HCT116 (cell line): ENCODE measurements around the gene TRIM26. TPM values are rescaled to one million over a fixed set of nuclear protein-coding genes. Genes with fewer than 3 reads are reported as not detected.

Source experiments
- ATAC-seq: fragments of 200-7000 bp; cut with Tn5 transposase; 2 replicates; pipeline ENCODE4 v1.9.1; 2020; ENCODE audit warnings: mild to moderate bottlenecking, moderate library complexity
- BruUV-seq: library from RNA; stranded (reverse); fragments of 400-500 nt; replicated peaks from 2 replicates; lab custom pipeline; 2021; lab: Mats Ljungman, UMichigan
- CTCF ChIA-PET: fragments of 300-600 bp; sonication (Branson Sonifier 250); formaldehyde crosslinking; loops from one replicate; lab custom pipeline; 2021; ENCODE audit warnings: antibody characterized with exemption; lab: Charles Lee
- POLR2A ChIA-PET: fragments of 300-600, 350-600 bp; sonication (Branson Sonifier 250); formaldehyde crosslinking; loops from one replicate; lab custom pipeline; 2021; ENCODE audit warnings: antibody characterized with exemption; lab: Charles Lee
- RAD21 ChIA-PET, 2 experiments: fragments of 300-600 bp; sonication (Branson Sonifier 250); formaldehyde crosslinking; loops; one replicate each; lab custom pipeline; 2023; ENCODE audit warnings: low total read pairs in 2 of 2; ENCODE audit not compliant: uncharacterized antibody in 2 of 2, unreplicated experiment in 2 of 2, low non-redundant PET in 1 of 2; lab: Charles Lee
- DNase-seq: peaks from one replicate; pipeline ENCODE4 v3.0.0-alpha.2; 2010; ENCODE audit warnings: low read depth, low spot score
- H2AFZ ChIP-seq: fragments of 200-600 bp; shearing (Covaris generic), sonication (generic); 2 replicates; pipeline ENCODE4 v1.6.1; 2017; ENCODE audit warnings: low read depth, mixed run types, mixed read lengths, antibody characterized with exemption, low read length; ENCODE audit not compliant: poor library complexity, severe bottlenecking
- H3K27ac ChIP-seq: 2 replicates; pipeline ENCODE4 v1.5.1; 2012; ENCODE audit warnings: low read depth, low read length
- H3K27me3 ChIP-seq: fragments of 200-600 bp; sonication (generic); 2 replicates; pipeline ENCODE4 v1.6.1; 2016; ENCODE audit warnings: mixed run types, low read length, mixed read lengths; ENCODE audit not compliant: insufficient read depth
- H3K36me3 ChIP-seq, 2 experiments: fragments of 200-500 bp in 1 of 2; fragments of 200-600 bp in 1 of 2; sonication (Bioruptor generic) in 1 of 2; sonication (generic) in 1 of 2; 2 replicates each; pipeline versions ENCODE4 v1.5.1 to v1.6.1; 2014 to 2016; ENCODE audit warnings: low read length in 2 of 2, inconsistent platforms in 1 of 2, mixed read lengths in 1 of 2, mixed run types in 1 of 2; ENCODE audit not compliant: insufficient read depth in 2 of 2, control insufficient read depth in 1 of 2
- H3K4me1 ChIP-seq, 2 experiments: fragments of 200-600 bp in 1 of 2; sonication (generic) in 1 of 2; 2 replicates each; pipeline versions ENCODE4 v1.5.1 to v1.6.1; 2012 to 2017; ENCODE audit warnings: low read length in 2 of 2, inconsistent platforms in 1 of 2, mild to moderate bottlenecking in 1 of 2, mixed read lengths in 1 of 2, mixed run types in 1 of 2, moderate library complexity in 1 of 2; ENCODE audit not compliant: insufficient read depth in 2 of 2, control insufficient read depth in 1 of 2
- H3K4me2 ChIP-seq: fragments of 200-600 bp; sonication (generic); 2 replicates; pipeline ENCODE4 v1.6.1; 2017; ENCODE audit warnings: mixed run types, low read length, mixed read lengths
- H3K4me3 ChIP-seq, 2 experiments: fragments of 200-600 bp in 1 of 2; sonication (generic) in 1 of 2; replicated peaks in 1 of 2; 2 replicates each; pipeline ENCODE4 v1.5.1; 2011 to 2016; ENCODE audit warnings: low read length in 2 of 2, control low read depth in 1 of 2, low read depth in 1 of 2, mild to moderate bottlenecking in 1 of 2, mixed read lengths in 1 of 2, mixed run types in 1 of 2
- H3K79me2 ChIP-seq: fragments of 200-600 bp; sonication (generic); 2 replicates; pipeline ENCODE4 v1.6.1; 2017; ENCODE audit warnings: mild to moderate bottlenecking, mixed run types, low read length, moderate library complexity, mixed read lengths; ENCODE audit not compliant: insufficient read depth
- H3K9ac ChIP-seq: fragments of 200-600 bp; sonication (generic); 2 replicates; pipeline ENCODE4 v1.6.1; 2016; ENCODE audit warnings: low read length, mixed read lengths
- H3K9me2 ChIP-seq: fragments of 200-600 bp; sonication (generic), shearing (Covaris generic); 2 replicates; pipeline ENCODE4 v1.6.1; 2017; ENCODE audit warnings: mixed run types, mild to moderate bottlenecking, moderate library complexity; ENCODE audit not compliant: insufficient read depth
- H3K9me3 ChIP-seq, 2 experiments: fragments of 200-500 bp in 1 of 2; fragments of 200-600 bp in 1 of 2; sonication (Bioruptor generic) in 1 of 2; sonication (generic) in 1 of 2; 2 replicates each; pipeline ENCODE4 v1.6.1; 2014 to 2017; ENCODE audit warnings: low read length in 2 of 2, mixed read lengths in 2 of 2, inconsistent platforms in 1 of 2, low read depth in 1 of 2, mild to moderate bottlenecking in 1 of 2, mixed run types in 1 of 2, moderate library complexity in 1 of 2; ENCODE audit not compliant: control insufficient read depth in 1 of 2, insufficient read depth in 1 of 2
- H4K20me1 ChIP-seq: fragments of 200-600 bp; sonication (generic), shearing (Covaris generic); 2 replicates; pipeline ENCODE4 v1.6.1; 2017; ENCODE audit warnings: mixed run types, mild to moderate bottlenecking, moderate library complexity; ENCODE audit not compliant: insufficient read depth
- CBX3 ChIP-seq: IDR thresholded peaks from 2 replicates; pipeline ENCODE4 v1.6.1; 2012; ENCODE audit warnings: low read depth
- CEBPB ChIP-seq: IDR thresholded peaks from 2 replicates; pipeline ENCODE4 v1.6.1; 2012; ENCODE audit warnings: low read depth
- EGR1 ChIP-seq: IDR thresholded peaks from 2 replicates; pipeline ENCODE4 v1.6.1; 2012; ENCODE audit warnings: low read depth
- ELF1 ChIP-seq: IDR thresholded peaks from 2 replicates; pipeline ENCODE4 v1.6.1; 2012; ENCODE audit warnings: low read depth, borderline replicate concordance
- EZH2phosphoT487 ChIP-seq: fragments of 200-600 bp; IDR thresholded peaks from 2 replicates; pipeline ENCODE4 v1.6.1; 2018; ENCODE audit warnings: antibody characterized with exemption, borderline replicate concordance
- FOSL1 ChIP-seq: IDR thresholded peaks from 2 replicates; pipeline ENCODE4 v1.6.1; 2012; ENCODE audit warnings: low read depth
- POLR2AphosphoS5 ChIP-seq: IDR thresholded peaks from 2 replicates; pipeline ENCODE4 v1.6.1; 2011; ENCODE audit warnings: mild to moderate bottlenecking, low read depth, low read length, moderate library complexity
- SIN3A ChIP-seq: IDR thresholded peaks from 2 replicates; pipeline ENCODE4 v1.6.1; 2012; ENCODE audit warnings: low read depth
- SRF ChIP-seq: IDR thresholded peaks from 2 replicates; pipeline ENCODE4 v1.6.1; 2012; ENCODE audit warnings: low read depth
- ZNF274 ChIP-seq: fragments of 200-500 bp; sonication (Bioruptor generic); IDR thresholded peaks from 2 replicates; pipeline ENCODE4 v1.6.1; 2014; ENCODE audit warnings: mild to moderate bottlenecking, low read depth, low read length, inconsistent platforms
- intact Hi-C: fragments of 100-400 bp; cut with micrococcal nuclease; formaldehyde crosslinking; loops from 2 replicates; pipeline ENCODE4 v1.10.0; 2022
- total RNA-seq: library from RNA; stranded (reverse); gene quantifications from one replicate; pipeline ENCODE4 v1.2.1, GENCODE V29; 2021; ENCODE audit not compliant: unreplicated experiment
- TF ChIP-seq, protein P1 (sequence below): IDR thresholded peaks from 2 replicates; pipeline ENCODE4 v1.6.1; 2012
- TF ChIP-seq, protein P2 (sequence below): IDR thresholded peaks from 2 replicates; pipeline ENCODE4 v1.6.1; 2012
- TF ChIP-seq, protein P3 (sequence below): IDR thresholded peaks from 2 replicates; pipeline ENCODE4 v1.6.1; 2012; ENCODE audit warnings: low read depth
- TF ChIP-seq, protein P4 (sequence below), 3 experiments: fragments of 200-600 bp in 1 of 3; sonication (generic) in 1 of 3; IDR thresholded peaks in 2 of 3; conservative IDR thresholded peaks in 1 of 3; 2 replicates each; pipeline ENCODE4 v1.5.1; 2012 to 2017; ENCODE audit warnings: low read depth in 2 of 3, low read length in 2 of 3, antibody characterized with exemption in 1 of 3, borderline replicate concordance in 1 of 3, control low read depth in 1 of 3, mild to moderate bottlenecking in 1 of 3, mixed read lengths in 1 of 3, mixed run types in 1 of 3, moderate library complexity in 1 of 3; ENCODE audit not compliant: insufficient read depth in 1 of 3

Gene TRIM26
- total RNA-seq, 1 experiment from 2014 or later: 32.2 TPM

DNA sequence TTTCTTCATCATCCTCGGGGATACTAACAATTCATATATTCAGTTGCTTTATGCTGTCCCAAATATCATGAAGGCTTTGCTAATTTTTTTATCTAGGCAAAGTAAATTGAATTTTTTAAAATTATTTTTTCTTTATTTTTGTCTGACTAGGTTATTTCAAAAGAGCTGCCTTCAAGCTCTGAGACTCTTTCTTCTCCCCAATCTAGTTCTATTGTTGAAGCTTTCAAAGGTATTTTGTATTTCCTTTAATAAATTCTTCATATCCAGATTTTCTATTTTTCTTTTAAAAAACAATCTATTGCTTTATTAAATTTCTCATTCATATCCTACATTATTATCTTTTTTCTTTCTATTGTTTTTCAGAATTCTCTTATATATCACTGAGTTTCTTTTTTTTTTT lies 33.1 kb downstream of the TRIM26 start:
- DNase-seq: no peak
- ChIA-PET RAD21 (no interaction called here), CTCF (no interaction called here), POLR2A (no interaction called here)
- TF ChIP-seq EGR1 (no peak), CEBPB (no peak), EZH2phosphoT487 (no peak), ELF1 (no peak), SRF (no peak), CBX3 (no peak), SIN3A (no peak), ZNF274 (no peak), FOSL1 (no peak), POLR2AphosphoS5 (no peak)
- TF ChIP-seq, protein P1, sequence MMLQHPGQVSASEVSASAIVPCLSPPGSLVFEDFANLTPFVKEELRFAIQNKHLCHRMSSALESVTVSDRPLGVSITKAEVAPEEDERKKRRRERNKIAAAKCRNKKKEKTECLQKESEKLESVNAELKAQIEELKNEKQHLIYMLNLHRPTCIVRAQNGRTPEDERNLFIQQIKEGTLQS: no peak
- TF ChIP-seq, protein P2, sequence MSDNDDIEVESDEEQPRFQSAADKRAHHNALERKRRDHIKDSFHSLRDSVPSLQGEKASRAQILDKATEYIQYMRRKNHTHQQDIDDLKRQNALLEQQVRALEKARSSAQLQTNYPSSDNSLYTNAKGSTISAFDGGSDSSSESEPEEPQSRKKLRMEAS: no peak
- TF ChIP-seq, protein P3, sequence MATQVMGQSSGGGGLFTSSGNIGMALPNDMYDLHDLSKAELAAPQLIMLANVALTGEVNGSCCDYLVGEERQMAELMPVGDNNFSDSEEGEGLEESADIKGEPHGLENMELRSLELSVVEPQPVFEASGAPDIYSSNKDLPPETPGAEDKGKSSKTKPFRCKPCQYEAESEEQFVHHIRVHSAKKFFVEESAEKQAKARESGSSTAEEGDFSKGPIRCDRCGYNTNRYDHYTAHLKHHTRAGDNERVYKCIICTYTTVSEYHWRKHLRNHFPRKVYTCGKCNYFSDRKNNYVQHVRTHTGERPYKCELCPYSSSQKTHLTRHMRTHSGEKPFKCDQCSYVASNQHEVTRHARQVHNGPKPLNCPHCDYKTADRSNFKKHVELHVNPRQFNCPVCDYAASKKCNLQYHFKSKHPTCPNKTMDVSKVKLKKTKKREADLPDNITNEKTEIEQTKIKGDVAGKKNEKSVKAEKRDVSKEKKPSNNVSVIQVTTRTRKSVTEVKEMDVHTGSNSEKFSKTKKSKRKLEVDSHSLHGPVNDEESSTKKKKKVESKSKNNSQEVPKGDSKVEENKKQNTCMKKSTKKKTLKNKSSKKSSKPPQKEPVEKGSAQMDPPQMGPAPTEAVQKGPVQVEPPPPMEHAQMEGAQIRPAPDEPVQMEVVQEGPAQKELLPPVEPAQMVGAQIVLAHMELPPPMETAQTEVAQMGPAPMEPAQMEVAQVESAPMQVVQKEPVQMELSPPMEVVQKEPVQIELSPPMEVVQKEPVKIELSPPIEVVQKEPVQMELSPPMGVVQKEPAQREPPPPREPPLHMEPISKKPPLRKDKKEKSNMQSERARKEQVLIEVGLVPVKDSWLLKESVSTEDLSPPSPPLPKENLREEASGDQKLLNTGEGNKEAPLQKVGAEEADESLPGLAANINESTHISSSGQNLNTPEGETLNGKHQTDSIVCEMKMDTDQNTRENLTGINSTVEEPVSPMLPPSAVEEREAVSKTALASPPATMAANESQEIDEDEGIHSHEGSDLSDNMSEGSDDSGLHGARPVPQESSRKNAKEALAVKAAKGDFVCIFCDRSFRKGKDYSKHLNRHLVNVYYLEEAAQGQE: no peak
- TF ChIP-seq, protein P4, sequence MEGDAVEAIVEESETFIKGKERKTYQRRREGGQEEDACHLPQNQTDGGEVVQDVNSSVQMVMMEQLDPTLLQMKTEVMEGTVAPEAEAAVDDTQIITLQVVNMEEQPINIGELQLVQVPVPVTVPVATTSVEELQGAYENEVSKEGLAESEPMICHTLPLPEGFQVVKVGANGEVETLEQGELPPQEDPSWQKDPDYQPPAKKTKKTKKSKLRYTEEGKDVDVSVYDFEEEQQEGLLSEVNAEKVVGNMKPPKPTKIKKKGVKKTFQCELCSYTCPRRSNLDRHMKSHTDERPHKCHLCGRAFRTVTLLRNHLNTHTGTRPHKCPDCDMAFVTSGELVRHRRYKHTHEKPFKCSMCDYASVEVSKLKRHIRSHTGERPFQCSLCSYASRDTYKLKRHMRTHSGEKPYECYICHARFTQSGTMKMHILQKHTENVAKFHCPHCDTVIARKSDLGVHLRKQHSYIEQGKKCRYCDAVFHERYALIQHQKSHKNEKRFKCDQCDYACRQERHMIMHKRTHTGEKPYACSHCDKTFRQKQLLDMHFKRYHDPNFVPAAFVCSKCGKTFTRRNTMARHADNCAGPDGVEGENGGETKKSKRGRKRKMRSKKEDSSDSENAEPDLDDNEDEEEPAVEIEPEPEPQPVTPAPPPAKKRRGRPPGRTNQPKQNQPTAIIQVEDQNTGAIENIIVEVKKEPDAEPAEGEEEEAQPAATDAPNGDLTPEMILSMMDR (IDR thresholded peaks at IDR 0.05 in 2 of 3, conservative IDR thresholded peaks at IDR 0.05 in 1 of 3; ENCODE audit: borderline replicate concordance in 1 of 3, insufficient read depth in 1 of 3, low read depth in 2 of 3, low read length in 2 of 3): no peak
- intact Hi-C loops: no loop called here
- H3K36me3 ChIP-seq: no peaks in the 10 kb centered on the region
- no peaks in the 10 kb centered on the region for H3K9me2 ChIP-seq
- no TSS peak for BruUV-seq
- H3K9ac ChIP-seq: no peak overlapping the region
- H3K4me3 ChIP-seq: no peak overlapping the region
- H3K4me1 ChIP-seq: no peaks in the 10 kb centered on the region
- H3K27ac ChIP-seq: no peak overlapping the region
- H2AFZ ChIP-seq: no peak overlapping the region
- ATAC-seq: no peak
- H4K20me1 ChIP-seq: no peaks in the 10 kb centered on the region
- no peaks in the 10 kb centered on the region for H3K27me3 ChIP-seq
- H3K4me2 ChIP-seq: no peak overlapping the region
- no peaks in the 10 kb centered on the region for H3K79me2 ChIP-seq
- H3K9me3 ChIP-seq: peaks cover 0 to 8% of the 10 kb centered on the region in 2 experiments; a peak in 1 of 4 replicates
